8988T (cell line): ENCODE measurements around the gene PHOSPHO1.
"Not testable (repeated sequence)": the region's sequence is repeated elsewhere in the genome, so short reads cannot be mapped to it uniquely, and the experiment has no call there.

Experiments used
- DNase-seq: peaks from one replicate; pipeline ENCODE4 v3.0.0; 2011

PHOSPHO1 gene

GRCh38 chr17:49230636-49231562 lies at the start of gene PHOSPHO1:
PHOSPHO1 (minus strand) TSS chr17:49230787; CDS start chr17:49226691, 4,096 bp downstream.
- peak; percentile 92 for DNase-seq

GRCh38 chr17:49280061-49280460 lies 49.5 kb upstream of the PHOSPHO1 start:
- no peak for DNase-seq

GRCh38 chr17:49279263-49280015 lies 48.9 kb upstream of the PHOSPHO1 start:
- DNase-seq = not testable (repeated sequence)

GRCh38 chr17:49278076-49278475 lies 47.5 kb upstream of the PHOSPHO1 start:
- no peak for DNase-seq

GRCh38 chr17:49277638-49278037 lies 47.1 kb upstream of the PHOSPHO1 start:
- DNase-seq = no peak

- DNase-seq = not testable (repeated sequence)
Measured at GRCh38 chr17:49275981-49276380, 45.4 kb upstream of the PHOSPHO1 start.

- DNase-seq = no peak
Measured at GRCh38 chr17:49269356-49269755, 38.8 kb upstream of the PHOSPHO1 start.

GRCh38 chr17:49267912-49268311 lies 37.3 kb upstream of the PHOSPHO1 start:
- no peak for DNase-seq

GRCh38 chr17:49266233-49266632 lies 35.6 kb upstream of the PHOSPHO1 start:
- no peak for DNase-seq

- not testable (repeated sequence) for DNase-seq
Measured at GRCh38 chr17:49261540-49261939, 31.0 kb upstream of the PHOSPHO1 start.

GRCh38 chr17:49260817-49261291 lies 30.3 kb upstream of the PHOSPHO1 start:
- no peak for DNase-seq

GRCh38 chr17:49260011-49260816 lies 29.6 kb upstream of the PHOSPHO1 start:
- DNase-seq = peak; percentile 62

- DNase-seq = no peak
Measured at GRCh38 chr17:49259663-49260010, 29.1 kb upstream of the PHOSPHO1 start.

GRCh38 chr17:49258394-49258793 lies 27.8 kb upstream of the PHOSPHO1 start:
- no peak for DNase-seq

GRCh38 chr17:49255125-49255524 lies 24.5 kb upstream of the PHOSPHO1 start:
- DNase-seq = no peak

GRCh38 chr17:49254066-49254465 lies 23.5 kb upstream of the PHOSPHO1 start:
- DNase-seq = no peak

GRCh38 chr17:49252148-49252695 lies 21.6 kb upstream of the PHOSPHO1 start:
- no peak for DNase-seq

- DNase-seq = no peak
Measured at GRCh38 chr17:49249890-49250522, 19.4 kb upstream of the PHOSPHO1 start.

- no peak for DNase-seq
Measured at GRCh38 chr17:49249292-49249794, 18.8 kb upstream of the PHOSPHO1 start.

- no peak for DNase-seq
Measured at GRCh38 chr17:49247944-49248343, 17.4 kb upstream of the PHOSPHO1 start.

- no peak for DNase-seq
Measured at GRCh38 chr17:49244839-49245238, 14.3 kb upstream of the PHOSPHO1 start.

- no peak for DNase-seq
Measured at GRCh38 chr17:49242813-49243212, 12.2 kb upstream of the PHOSPHO1 start.
